Type B pancreatic cell (in vitro differentiated cells): ENCODE results near the gene AOPEP. TPM values are rescaled to one million over a fixed set of nuclear protein-coding genes. Genes with fewer than 3 reads are reported as not detected.

Source experiments
- DNase-seq: peaks from one replicate; pipeline ENCODE4 v3.0.0; 2021; ENCODE audit warnings: mixed read lengths; ENCODE audit not compliant: unreplicated experiment; ENCODE audit errors: extremely low spot score
- H3K27ac Mint-ChIP-seq: 2 replicates; pipeline ENCODE4 v1.8.0; 2021; ENCODE audit warnings: mild to moderate bottlenecking, mixed read lengths
- H3K27me3 Mint-ChIP-seq: 2 replicates; pipeline ENCODE4 v1.8.0; 2021; ENCODE audit warnings: mixed read lengths
- H3K36me3 Mint-ChIP-seq: 2 replicates; pipeline ENCODE4 v1.8.0; 2021; ENCODE audit warnings: mixed read lengths
- H3K4me1 Mint-ChIP-seq: one replicate; pipeline ENCODE4 v1.8.0; 2021; ENCODE audit warnings: mixed read lengths; ENCODE audit not compliant: unreplicated experiment
- H3K4me3 Mint-ChIP-seq: 2 replicates; pipeline ENCODE4 v1.8.0; 2021; ENCODE audit warnings: mild to moderate bottlenecking, mixed read lengths
- H3K9me3 Mint-ChIP-seq: 2 replicates; pipeline ENCODE4 v1.8.0; 2021; ENCODE audit warnings: mixed read lengths
- CTCF ChIP-seq: fragments of 200-600 bp; sonication (generic); conservative IDR thresholded peaks from 2 replicates; pipeline ENCODE4 v1.5.0; 2021; ENCODE audit warnings: antibody characterized with exemption, mild to moderate bottlenecking
- total RNA-seq: library from RNA; stranded (reverse); gene quantifications from 2 replicates; pipeline ENCODE4 v1.2.1, GENCODE V29; 2021; ENCODE audit warnings: low replicate concordance

The AOPEP gene
- total RNA-seq, 1 donor from 2014 or later: 89.3 TPM

DNA sequence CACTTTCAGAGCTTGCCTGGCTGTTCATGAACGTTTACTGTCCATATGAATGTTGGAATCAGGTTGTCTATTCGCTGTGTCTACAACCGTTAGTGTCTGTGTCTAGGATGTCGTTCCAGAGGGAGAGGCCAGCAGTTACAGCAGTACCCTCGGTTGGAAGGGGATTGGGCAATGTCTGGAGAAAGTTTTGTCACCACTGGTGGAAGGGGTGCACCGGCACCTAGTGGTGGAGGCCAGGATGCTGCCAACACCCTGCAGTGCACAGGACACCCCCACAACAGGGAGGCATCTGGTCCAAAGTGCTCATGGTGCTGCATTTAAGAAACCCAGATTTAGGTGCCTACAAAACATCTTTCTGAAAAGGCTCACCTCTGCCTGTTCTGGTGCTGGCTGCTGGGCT lies 370.3 kb downstream of the AOPEP start:
- Mint-ChIP-seq H3K36me3 (peaks cover 32% of the 10 kb centered on the region), H3K9me3 (no peaks in the 10 kb centered on the region), H3K4me1 (peaks cover 66% of the 10 kb centered on the region), H3K27ac (no peak overlapping the region), H3K4me3 (no peak overlapping the region), H3K27me3 (no peaks in the 10 kb centered on the region)
- no peak for DNase-seq
- no peak for TF ChIP-seq CTCF

DNA sequence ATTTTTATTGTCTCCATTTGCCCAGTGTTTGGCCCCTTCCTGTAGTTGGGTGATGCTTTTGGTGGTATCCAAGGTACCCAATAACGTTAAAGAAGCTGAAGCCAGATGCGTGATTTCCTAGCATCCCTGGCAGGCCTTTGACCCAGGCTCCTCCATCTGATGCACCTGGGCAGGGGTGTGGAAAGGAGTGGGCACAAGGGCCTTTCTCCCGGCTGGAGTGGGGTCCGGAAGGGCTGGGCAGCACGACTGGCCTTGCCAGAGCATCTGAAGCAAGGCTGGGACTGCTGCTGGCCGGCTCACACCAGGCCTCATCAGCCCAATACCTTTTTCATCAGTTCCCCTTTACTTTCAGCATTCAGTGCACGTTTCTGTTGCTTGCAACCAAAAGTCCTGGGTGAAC lies 370.8 kb downstream of the AOPEP start:
- Mint-ChIP-seq H3K9me3 (no peaks in the 10 kb centered on the region), H3K4me3 (no peak overlapping the region), H3K4me1 (peaks cover 67% of the 10 kb centered on the region), H3K27ac (no peak overlapping the region), H3K27me3 (no peaks in the 10 kb centered on the region), H3K36me3 (peaks cover 32% of the 10 kb centered on the region)
- no peak for TF ChIP-seq CTCF
- DNase-seq: no peak

DNA sequence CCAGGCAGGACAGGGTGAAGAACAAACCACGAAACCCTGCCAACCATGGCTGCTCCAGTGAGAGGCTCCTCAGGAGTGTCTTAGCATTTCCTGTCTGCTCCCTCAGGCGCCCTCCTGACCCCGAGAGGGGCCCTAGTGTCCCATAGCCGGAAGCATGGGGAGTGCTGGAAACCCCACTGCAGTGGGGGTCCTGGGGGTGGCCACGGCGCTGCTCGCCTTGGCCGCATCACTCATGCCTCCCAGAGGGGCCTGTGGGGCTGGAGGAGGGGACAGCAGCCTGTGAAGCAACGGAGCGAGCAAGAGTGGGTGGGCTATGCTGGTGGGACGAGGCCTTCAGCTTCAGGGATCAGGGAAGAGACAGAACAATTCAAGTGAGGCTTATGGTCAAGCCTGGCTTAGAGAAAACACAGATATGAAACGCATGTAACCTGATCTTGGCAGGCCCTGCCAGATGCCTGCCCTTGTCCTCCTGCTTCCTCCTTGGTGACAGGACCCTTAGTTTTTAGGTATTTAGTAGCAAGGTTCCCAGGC lies 372.0 kb downstream of the AOPEP start:
- TF ChIP-seq CTCF: no peak
- peak overlapping the region; percentile 53 for H3K27ac Mint-ChIP-seq
- DNase-seq: no peak
- H3K4me1 Mint-ChIP-seq: peaks cover 56% of the 10 kb centered on the region
- no peaks in the 10 kb centered on the region for H3K9me3 Mint-ChIP-seq
- no peaks in the 10 kb centered on the region for H3K27me3 Mint-ChIP-seq
- peak overlapping the region; percentile 31 for H3K4me3 Mint-ChIP-seq
- peaks cover 28% of the 10 kb centered on the region for H3K36me3 Mint-ChIP-seq

GRCh38 chr9:95099321-95100070 lies 373.0 kb downstream of the AOPEP start:
- Mint-ChIP-seq H3K9me3 (no peaks in the 10 kb centered on the region), H3K4me3 (no peak overlapping the region), H3K27me3 (no peaks in the 10 kb centered on the region), H3K27ac (no peak overlapping the region), H3K36me3 (peaks cover 28% of the 10 kb centered on the region), H3K4me1 (peaks cover 46% of the 10 kb centered on the region)
- no peak for TF ChIP-seq CTCF
- DNase-seq: no peak

- no peak overlapping the region for H3K4me3 Mint-ChIP-seq
- DNase-seq: no peak
- H3K27me3 Mint-ChIP-seq: no peaks in the 10 kb centered on the region
- no peak for TF ChIP-seq CTCF
- H3K4me1 Mint-ChIP-seq: peaks cover 42% of the 10 kb centered on the region
- H3K27ac Mint-ChIP-seq: no peak overlapping the region
- H3K36me3 Mint-ChIP-seq: peaks cover 26% of the 10 kb centered on the region
- no peaks in the 10 kb centered on the region for H3K9me3 Mint-ChIP-seq
These were observed 373.6 kb downstream of the AOPEP start for GRCh38 chr9:95100071-95100627.
